Measurements from ENCODE around the gene SSTR3.
"Not testable (repeated sequence)": the region's sequence is repeated elsewhere in the genome, so short reads cannot be mapped to it uniquely, and the experiment has no call there.

Gene SSTR3

DNA sequence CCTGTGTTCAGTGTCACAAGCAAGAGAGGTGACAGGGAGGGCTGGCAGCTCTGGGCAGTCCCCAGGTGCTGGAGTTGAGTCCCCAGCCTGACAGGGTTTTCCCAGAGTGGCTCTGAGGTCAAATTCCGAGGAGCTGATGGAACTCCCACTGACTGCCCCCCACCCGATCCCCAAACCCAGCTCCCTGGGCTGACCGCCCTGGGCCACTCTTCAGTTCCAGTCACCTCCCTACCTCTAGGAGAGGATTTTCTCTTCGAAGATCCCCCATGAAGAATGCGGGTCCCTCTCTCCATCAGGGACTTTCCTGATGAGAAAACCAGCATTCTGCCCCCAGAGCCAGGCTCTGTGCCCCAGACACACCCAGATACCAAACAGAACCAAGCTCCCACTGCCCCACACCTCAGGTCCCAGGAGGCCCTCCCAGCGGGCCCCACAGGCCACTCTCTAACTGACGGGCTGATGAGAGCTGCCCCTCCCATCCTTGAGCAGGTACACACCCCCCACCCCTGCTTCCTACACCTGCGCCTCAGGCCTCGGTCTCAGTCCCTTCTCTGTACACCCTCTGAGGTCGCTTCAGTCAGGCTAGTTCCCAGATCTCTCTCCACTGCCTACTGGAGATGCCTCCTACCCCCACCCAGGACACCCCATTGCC, 43.9 kb upstream of the SSTR3 start:
- no peak for TF ChIP-seq CTCF (conservative IDR thresholded peaks at IDR 0.05)
- no peak overlapping the region for H3K27ac ChIP-seq

GRCh38 chr22:37255558-37256006, 43.3 kb upstream of the SSTR3 start:
- TF ChIP-seq CTCF (conservative IDR thresholded peaks at IDR 0.05) = no peak

GRCh38 chr22:37254867-37255233, 42.6 kb upstream of the SSTR3 start:
- no peak overlapping the region for H3K27ac ChIP-seq
- TF ChIP-seq CTCF (conservative IDR thresholded peaks at IDR 0.05) = no peak

More at GRCh38 chr22:37255558-37256006, 43.3 kb upstream of the SSTR3 start:
- no peak overlapping the region for H3K27ac ChIP-seq

- no peak for TF ChIP-seq CTCF (conservative IDR thresholded peaks at IDR 0.05)
- H3K27ac ChIP-seq = no peak overlapping the region
Observed at GRCh38 chr22:37254209-37254866, 42.1 kb upstream of the SSTR3 start.

GRCh38 chr22:37253126-37253660, 40.9 kb upstream of the SSTR3 start:
- TF ChIP-seq CTCF (conservative IDR thresholded peaks at IDR 0.05) = no peak
- no peak overlapping the region for H3K27ac ChIP-seq

GRCh38 chr22:37251836-37252235, 39.6 kb upstream of the SSTR3 start:
- not testable (repeated sequence) for H3K27ac ChIP-seq

- no peak for TF ChIP-seq CTCF (conservative IDR thresholded peaks at IDR 0.05)
Observed at GRCh38 chr22:37249986-37250385, 37.7 kb upstream of the SSTR3 start.

DNA sequence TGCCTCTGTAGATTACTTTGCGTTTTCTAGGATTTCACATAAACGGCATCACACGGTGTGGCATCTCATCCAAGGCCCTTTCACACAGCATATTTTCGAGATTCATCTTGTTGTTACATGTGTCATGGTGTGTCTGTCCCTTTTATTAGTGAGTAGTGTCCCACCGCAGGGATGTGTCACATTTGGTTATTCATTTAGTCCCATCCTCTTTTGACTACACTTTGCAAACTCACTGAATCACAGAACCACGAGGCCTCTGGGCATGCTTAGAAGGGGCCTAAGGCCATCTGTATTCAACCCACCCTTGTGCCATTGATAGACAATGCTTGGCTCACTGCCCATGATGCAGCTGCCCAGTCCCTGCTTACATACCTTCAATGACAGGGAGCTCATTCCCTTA, 36.0 kb upstream of the SSTR3 start:
- no peak overlapping the region for H3K27ac ChIP-seq
- TF ChIP-seq CTCF (conservative IDR thresholded peaks at IDR 0.05) = no peak

More at GRCh38 chr22:37249986-37250385, 37.7 kb upstream of the SSTR3 start:
- no peak overlapping the region for H3K27ac ChIP-seq

All from VCaP (cell line).